Measurements from ENCODE around the gene POLD3.
"Not testable (repeated sequence)": the region's sequence is repeated elsewhere in the genome, so short reads cannot be mapped to it uniquely, and the experiment has no call there.

The POLD3 gene

GRCh38 chr11:74583024-74583624, 9.3 kb upstream of the POLD3 start:
- DNase-seq (ENCODE audit: low read depth in 2 of 2) = no peak

- DNase-seq (ENCODE audit: low read depth in 2 of 2) = not testable (repeated sequence)
Measured at GRCh38 chr11:74590492-74590891, 1.9 kb upstream of the POLD3 start.

GRCh38 chr11:74592063-74592440, 330 bp upstream of the POLD3 start:
- DNase-seq (ENCODE audit: low read depth in 2 of 2) = no peak

GRCh38 chr11:74593463-74593862, 1.1 kb downstream of the POLD3 start:
- DNase-seq (ENCODE audit: low read depth in 2 of 2) = no peak

GRCh38 chr11:74602637-74603556, 10.5 kb downstream of the POLD3 start:
- DNase-seq (ENCODE audit: low read depth in 2 of 2) = no peak

GRCh38 chr11:74603845-74604244, 11.5 kb downstream of the POLD3 start:
- DNase-seq (ENCODE audit: low read depth in 2 of 2) = no peak

- DNase-seq (ENCODE audit: low read depth in 2 of 2) = no peak
Measured at GRCh38 chr11:74604311-74604710, 11.9 kb downstream of the POLD3 start.

GRCh38 chr11:74605403-74605802, 13.0 kb downstream of the POLD3 start:
- DNase-seq (ENCODE audit: low read depth in 2 of 2) = no peak

- DNase-seq (ENCODE audit: low read depth in 2 of 2) = no peak
Measured at GRCh38 chr11:74608431-74608830, 16.0 kb downstream of the POLD3 start.

- DNase-seq (ENCODE audit: low read depth in 2 of 2) = no peak
Measured at GRCh38 chr11:74611369-74611861, 19.0 kb downstream of the POLD3 start.

- DNase-seq (ENCODE audit: low read depth in 2 of 2) = no peak
Measured at GRCh38 chr11:74612877-74613276, 20.5 kb downstream of the POLD3 start.

- DNase-seq (ENCODE audit: low read depth in 2 of 2) = no peak
Measured at GRCh38 chr11:74615311-74615710, 22.9 kb downstream of the POLD3 start.

GRCh38 chr11:74615988-74616387, 23.6 kb downstream of the POLD3 start:
- DNase-seq (ENCODE audit: low read depth in 2 of 2) = no peak

- no peak for DNase-seq (ENCODE audit: low read depth in 2 of 2)
Measured at GRCh38 chr11:74620531-74620930, 28.1 kb downstream of the POLD3 start.

- no peak for DNase-seq (ENCODE audit: low read depth in 2 of 2)
Measured at GRCh38 chr11:74626130-74626529, 33.7 kb downstream of the POLD3 start.

GRCh38 chr11:74626604-74627003, 34.2 kb downstream of the POLD3 start:
- DNase-seq (ENCODE audit: low read depth in 2 of 2) = no peak

- no peak for DNase-seq (ENCODE audit: low read depth in 2 of 2)
Measured at GRCh38 chr11:74627381-74627780, 35.0 kb downstream of the POLD3 start.

GRCh38 chr11:74630043-74630442, 37.7 kb downstream of the POLD3 start:
- DNase-seq (ENCODE audit: low read depth in 2 of 2) = no peak

GRCh38 chr11:74633406-74634393, 41.3 kb downstream of the POLD3 start:
- DNase-seq (ENCODE audit: low read depth in 2 of 2) = no peak

GRCh38 chr11:74634537-74634936, 42.2 kb downstream of the POLD3 start:
- no peak for DNase-seq (ENCODE audit: low read depth in 2 of 2)

- DNase-seq (ENCODE audit: low read depth in 2 of 2) = no peak
Measured at GRCh38 chr11:74636630-74637184, 44.3 kb downstream of the POLD3 start.

GRCh38 chr11:74637700-74638099, 45.3 kb downstream of the POLD3 start:
- DNase-seq (ENCODE audit: low read depth in 2 of 2) = no peak

All from stimulated activated CD8-positive, alpha-beta memory T cell treated with anti-CD3 and anti-CD28 coated beads, Interleukin-7, amount 100 ng/mL, for 1 hour (primary cell).